CD14-positive monocyte (primary cell): Measurements from ENCODE around the gene WDR20. TPM values are rescaled to one million over a fixed set of nuclear protein-coding genes. Genes with fewer than 3 reads are reported as not detected.

Source experiments
- DNase-seq, 3 donors: peaks; one replicate each; pipeline ENCODE4 v3.0.0-alpha.2; 2011 to 2022
- H2AFZ ChIP-seq: 2 replicates; pipeline ENCODE4 v1.6.0; 2012; ENCODE audit warnings: mild to moderate bottlenecking, low read depth, low read length, inconsistent platforms; ENCODE audit not compliant: insufficient read depth, poor library complexity, severe bottlenecking
- H3K27ac ChIP-seq, 2 donors: 1 replicate in 1 of 2; 2 replicates in 1 of 2; pipeline ENCODE4 v1.5.1; 2012 to 2013; ENCODE audit warnings: low read length in 2 of 2, control low read depth in 1 of 2, inconsistent platforms in 1 of 2, low read depth in 1 of 2, mild to moderate bottlenecking in 1 of 2
- H3K27me3 ChIP-seq, 2 donors: one replicate each; pipeline versions ENCODE4 v1.6.0 to v1.6.1; 2011 to 2013; ENCODE audit warnings: low read length in 2 of 2; ENCODE audit not compliant: control insufficient read depth in 2 of 2, insufficient read depth in 2 of 2
- H3K36me3 ChIP-seq, 2 donors: replicated peaks in 1 of 2; 1 replicate in 1 of 2; 2 replicates in 1 of 2; pipeline versions ENCODE4 v1.5.1 to v1.6.1; 2012 to 2013; ENCODE audit warnings: low read length in 2 of 2, control low read depth in 1 of 2, inconsistent platforms in 1 of 2, mild to moderate bottlenecking in 1 of 2; ENCODE audit not compliant: insufficient read depth in 2 of 2, control insufficient read depth in 1 of 2
- H3K4me1 ChIP-seq, 2 donors: 1 replicate in 1 of 2; 2 replicates in 1 of 2; pipeline versions ENCODE4 v1.5.1 to v1.6.1; 2012 to 2013; ENCODE audit warnings: low read length in 2 of 2, control low read depth in 1 of 2, inconsistent platforms in 1 of 2, mild to moderate bottlenecking in 1 of 2, moderate library complexity in 1 of 2; ENCODE audit not compliant: insufficient read depth in 2 of 2, control insufficient read depth in 1 of 2
- H3K4me2 ChIP-seq: replicated peaks from 2 replicates; pipeline ENCODE3; 2012; ENCODE audit warnings: low read length, moderate library complexity, mild to moderate bottlenecking; ENCODE audit not compliant: poor library complexity, severe bottlenecking; ENCODE audit errors: extremely low read depth
- H3K4me3 ChIP-seq, 3 experiments: fragments of 200-600 bp in 1 of 3; sonication (generic) in 1 of 3; replicated peaks in 1 of 3; 1 replicate in 2 of 3; 2 replicates in 1 of 3; pipeline ENCODE4 v1.5.1; 2011 to 2013; ENCODE audit warnings: low read length in 3 of 3, mild to moderate bottlenecking in 3 of 3, control low read depth in 2 of 3, low read depth in 2 of 3, inconsistent platforms in 1 of 3, moderate library complexity in 1 of 3
- H3K79me2 ChIP-seq: 2 replicates; pipeline ENCODE4 v1.6.0; 2012; ENCODE audit warnings: mild to moderate bottlenecking, control low read depth, inconsistent platforms, low read length, moderate library complexity; ENCODE audit not compliant: insufficient read depth
- H3K9ac ChIP-seq: 2 replicates; pipeline ENCODE4 v1.6.0; 2017; ENCODE audit warnings: low read length, mild to moderate bottlenecking; ENCODE audit not compliant: insufficient read depth, poor library complexity, severe bottlenecking
- H3K9me3 ChIP-seq, 2 donors: replicated peaks in 1 of 2; 1 replicate in 1 of 2; 2 replicates in 1 of 2; pipeline versions ENCODE4 v1.5.1 to v1.6.1; 2012 to 2013; ENCODE audit warnings: low read length in 2 of 2, control low read depth in 1 of 2; ENCODE audit not compliant: control insufficient read depth in 1 of 2, insufficient read depth in 1 of 2
- H4K20me1 ChIP-seq: 2 replicates; pipeline ENCODE4 v1.6.0; 2012; ENCODE audit warnings: mild to moderate bottlenecking, low read length, control low read depth, moderate library complexity; ENCODE audit not compliant: insufficient read depth
- H3K27ac Mint-ChIP-seq, 7 donors: one replicate each; pipeline ENCODE4 v1.8.0; 2020; ENCODE audit warnings: mild to moderate bottlenecking in 7 of 7, mixed read lengths in 7 of 7, moderate library complexity in 6 of 7, inconsistent platforms in 2 of 7
- H3K27me3 Mint-ChIP-seq, 3 donors: one replicate each; pipeline ENCODE4 v1.8.0; 2021 to 2022; ENCODE audit warnings: low read depth in 3 of 3, mild to moderate bottlenecking in 3 of 3, mixed read lengths in 3 of 3, moderate library complexity in 3 of 3, inconsistent platforms in 1 of 3
- H3K36me3 Mint-ChIP-seq, 2 donors: one replicate each; pipeline ENCODE4 v1.8.0; 2020; ENCODE audit warnings: mixed read lengths in 2 of 2, inconsistent platforms in 1 of 2, mild to moderate bottlenecking in 1 of 2
- H3K4me1 Mint-ChIP-seq: one replicate; pipeline ENCODE4 v1.8.0; 2020; ENCODE audit warnings: mild to moderate bottlenecking, mixed read lengths
- H3K4me3 Mint-ChIP-seq, 2 donors: one replicate each; pipeline ENCODE4 v1.8.0; 2020; ENCODE audit warnings: mild to moderate bottlenecking in 2 of 2, mixed read lengths in 2 of 2, moderate library complexity in 1 of 2
- H3K9me3 Mint-ChIP-seq, 7 donors: one replicate each; pipeline ENCODE4 v1.8.0; 2020 to 2022; ENCODE audit warnings: mixed read lengths in 7 of 7, mild to moderate bottlenecking in 6 of 7, moderate library complexity in 6 of 7, inconsistent platforms in 2 of 7
- CTCF ChIP-seq: fragments of 200-600 bp; IDR thresholded peaks from one replicate; pipeline ENCODE4 v1.8.0; 2022; ENCODE audit warnings: antibody characterized with exemption, mild to moderate bottlenecking
- WGBS: methylation state at CpG from one replicate; pipeline ENCODE4 v1.1.5; 2013; ENCODE audit warnings: missing lambda C conversion rate; ENCODE audit not compliant: insufficient coverage; 5-methylcytosine and 5-hydroxymethylcytosine counted together
- intact Hi-C, 2 donors: fragments of 100-400 bp; cut with micrococcal nuclease; formaldehyde crosslinking; loops; one replicate each; pipeline versions ENCODE4 v1.15.0 to v1.15.1; 2023
- polyA plus RNA-seq, 3 donors: library from polyadenylated mRNA; depleted of rRNA in 1 of 3; unstranded in 2 of 3; stranded (reverse) in 1 of 3; fragments of 300-500 nt in 2 of 3; fragments of >200 nt in 1 of 3; fragmentation: Illumina TruSeq in 2 of 3; gene quantifications; 1 replicate in 2 of 3; 2 replicates in 1 of 3; pipeline ENCODE4 v1.2.3, GENCODE V29; 2012 to 2021

Gene WDR20
- polyA plus RNA-seq, 3 donors: 7.4 to 13.3 (median 9.0) TPM

GRCh38 chr14:102220031-102220430 lies 80.3 kb downstream of the WDR20 start:
- H4K20me1 ChIP-seq: peaks cover 33% of the 10 kb centered on the region
- intact Hi-C loops: no loop called here
- no peak overlapping the region for H3K4me3 Mint-ChIP-seq

GRCh38 chr14:102221026-102221425 lies 81.3 kb downstream of the WDR20 start:
- WGBS: no CpG with 5 or more reads among the region's 7 CpGs
- H4K20me1 ChIP-seq: peaks cover 30% of the 10 kb centered on the region
- H3K4me3 Mint-ChIP-seq: no peak overlapping the region

More at GRCh38 chr14:102220031-102220430, 80.3 kb downstream of the WDR20 start:
- Mint-ChIP-seq H3K27ac (peak overlapping the region in 1 of 7 donors; percentile 46), H3K27me3 (peaks cover 0 to 4% (median 1%) of the 10 kb centered on the region in 3 donors), H3K4me1 (peaks cover 2% of the 10 kb centered on the region), H3K36me3 (peaks cover 28 to 48% of the 10 kb centered on the region in 2 donors), H3K9me3 (no peaks in the 10 kb centered on the region)
- no peaks in the 10 kb centered on the region for H3K27me3 ChIP-seq
- 100% methylated on average over 2 of the region's 12 CpGs for WGBS
- no peak for DNase-seq
- H3K4me1 ChIP-seq: no peaks in the 10 kb centered on the region
- H3K9me3 ChIP-seq: no peaks in the 10 kb centered on the region
- H3K9ac ChIP-seq: no peak overlapping the region
- no peak for TF ChIP-seq CTCF
- peaks cover 0 to 43% of the 10 kb centered on the region in 2 donors for H3K36me3 ChIP-seq
- no peak overlapping the region for H3K4me3 ChIP-seq
- H2AFZ ChIP-seq: no peak overlapping the region
- no peaks in the 10 kb centered on the region for H3K79me2 ChIP-seq
- no peak overlapping the region for H3K27ac ChIP-seq
- no peak overlapping the region for H3K4me2 ChIP-seq

More at GRCh38 chr14:102221026-102221425, 81.3 kb downstream of the WDR20 start:
- intact Hi-C loops: no loop called here
- no peaks in the 10 kb centered on the region for H3K9me3 ChIP-seq
- Mint-ChIP-seq H3K27ac (peak overlapping the region in 2 of 7 donors; percentile 32 to 65), H3K27me3 (peaks cover 0 to 2% (median 0%) of the 10 kb centered on the region in 3 donors), H3K4me1 (peaks cover 2% of the 10 kb centered on the region), H3K36me3 (peaks cover 23 to 40% of the 10 kb centered on the region in 2 donors), H3K9me3 (no peaks in the 10 kb centered on the region)
- peaks cover 0 to 33% of the 10 kb centered on the region in 2 donors for H3K36me3 ChIP-seq
- H3K9ac ChIP-seq: no peak overlapping the region
- no peak overlapping the region for H3K27ac ChIP-seq
- no peak overlapping the region for H3K4me2 ChIP-seq
- no peak overlapping the region for H3K4me3 ChIP-seq
- H2AFZ ChIP-seq: no peak overlapping the region
- no peak for DNase-seq
- no peaks in the 10 kb centered on the region for H3K79me2 ChIP-seq
- no peaks in the 10 kb centered on the region for H3K27me3 ChIP-seq
- no peaks in the 10 kb centered on the region for H3K4me1 ChIP-seq
- TF ChIP-seq CTCF: no peak
